ENCODE data around the gene RAP2C.

DNA sequence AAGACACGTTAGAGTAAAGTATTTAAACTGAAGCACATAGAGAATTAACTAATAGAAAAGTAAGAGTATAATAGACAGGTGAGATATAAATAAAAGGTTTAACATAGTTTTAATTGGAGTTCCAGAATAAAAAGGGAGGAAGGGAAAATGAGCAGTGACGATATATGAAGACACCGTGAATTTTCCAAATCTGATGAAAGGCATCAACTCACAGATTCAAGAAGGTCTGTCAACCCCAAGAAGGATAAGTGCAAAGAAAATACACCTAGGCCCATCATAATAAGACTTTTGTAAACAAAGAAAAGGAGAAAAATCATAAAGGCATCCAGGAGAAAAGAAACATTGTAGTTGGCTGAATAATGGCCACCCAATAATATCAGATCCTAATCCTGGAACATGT is 43.9 kb upstream of the RAP2C start:
- TF ChIP-seq, protein P1, sequence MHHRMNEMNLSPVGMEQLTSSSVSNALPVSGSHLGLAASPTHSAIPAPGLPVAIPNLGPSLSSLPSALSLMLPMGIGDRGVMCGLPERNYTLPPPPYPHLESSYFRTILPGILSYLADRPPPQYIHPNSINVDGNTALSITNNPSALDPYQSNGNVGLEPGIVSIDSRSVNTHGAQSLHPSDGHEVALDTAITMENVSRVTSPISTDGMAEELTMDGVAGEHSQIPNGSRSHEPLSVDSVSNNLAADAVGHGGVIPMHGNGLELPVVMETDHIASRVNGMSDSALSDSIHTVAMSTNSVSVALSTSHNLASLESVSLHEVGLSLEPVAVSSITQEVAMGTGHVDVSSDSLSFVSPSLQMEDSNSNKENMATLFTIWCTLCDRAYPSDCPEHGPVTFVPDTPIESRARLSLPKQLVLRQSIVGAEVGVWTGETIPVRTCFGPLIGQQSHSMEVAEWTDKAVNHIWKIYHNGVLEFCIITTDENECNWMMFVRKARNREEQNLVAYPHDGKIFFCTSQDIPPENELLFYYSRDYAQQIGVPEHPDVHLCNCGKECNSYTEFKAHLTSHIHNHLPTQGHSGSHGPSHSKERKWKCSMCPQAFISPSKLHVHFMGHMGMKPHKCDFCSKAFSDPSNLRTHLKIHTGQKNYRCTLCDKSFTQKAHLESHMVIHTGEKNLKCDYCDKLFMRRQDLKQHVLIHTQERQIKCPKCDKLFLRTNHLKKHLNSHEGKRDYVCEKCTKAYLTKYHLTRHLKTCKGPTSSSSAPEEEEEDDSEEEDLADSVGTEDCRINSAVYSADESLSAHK (tag by site-specific recombination; IDR thresholded peaks at IDR 0.05), result no peak
- TF ChIP-seq, protein P2, sequence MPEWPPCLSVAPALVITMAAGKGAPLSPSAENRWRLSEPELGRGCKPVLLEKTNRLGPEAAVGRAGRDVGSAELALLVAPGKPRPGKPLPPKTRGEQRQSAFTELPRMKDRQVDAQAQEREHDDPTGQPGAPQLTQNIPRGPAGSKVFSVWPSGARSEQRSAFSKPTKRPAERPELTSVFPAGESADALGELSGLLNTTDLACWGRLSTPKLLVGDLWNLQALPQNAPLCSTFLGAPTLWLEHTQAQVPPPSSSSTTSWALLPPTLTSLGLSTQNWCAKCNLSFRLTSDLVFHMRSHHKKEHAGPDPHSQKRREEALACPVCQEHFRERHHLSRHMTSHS (tag by site-specific recombination; IDR thresholded peaks at IDR 0.05), result no peak
- TF ChIP-seq ZNF24 (tag by site-specific recombination; IDR thresholded peaks at IDR 0.05) (no peak), SCRT1 (tag by site-specific recombination; IDR thresholded peaks at IDR 0.05; ENCODE audit: borderline replicate concordance) (no peak), ZNF629 (tag by site-specific recombination; IDR thresholded peaks at IDR 0.05) (no peak), ZBTB1 (tag by site-specific recombination; IDR thresholded peaks at IDR 0.05) (no peak), REPIN1 (tag by site-specific recombination; IDR thresholded peaks at IDR 0.05; ENCODE audit: low read depth) (no peak), ZNF112 (tag by site-specific recombination; IDR thresholded peaks at IDR 0.05) (no peak), ZNF707 (tag by site-specific recombination; IDR thresholded peaks at IDR 0.05) (no peak)
- TF ChIP-seq, protein P3, sequence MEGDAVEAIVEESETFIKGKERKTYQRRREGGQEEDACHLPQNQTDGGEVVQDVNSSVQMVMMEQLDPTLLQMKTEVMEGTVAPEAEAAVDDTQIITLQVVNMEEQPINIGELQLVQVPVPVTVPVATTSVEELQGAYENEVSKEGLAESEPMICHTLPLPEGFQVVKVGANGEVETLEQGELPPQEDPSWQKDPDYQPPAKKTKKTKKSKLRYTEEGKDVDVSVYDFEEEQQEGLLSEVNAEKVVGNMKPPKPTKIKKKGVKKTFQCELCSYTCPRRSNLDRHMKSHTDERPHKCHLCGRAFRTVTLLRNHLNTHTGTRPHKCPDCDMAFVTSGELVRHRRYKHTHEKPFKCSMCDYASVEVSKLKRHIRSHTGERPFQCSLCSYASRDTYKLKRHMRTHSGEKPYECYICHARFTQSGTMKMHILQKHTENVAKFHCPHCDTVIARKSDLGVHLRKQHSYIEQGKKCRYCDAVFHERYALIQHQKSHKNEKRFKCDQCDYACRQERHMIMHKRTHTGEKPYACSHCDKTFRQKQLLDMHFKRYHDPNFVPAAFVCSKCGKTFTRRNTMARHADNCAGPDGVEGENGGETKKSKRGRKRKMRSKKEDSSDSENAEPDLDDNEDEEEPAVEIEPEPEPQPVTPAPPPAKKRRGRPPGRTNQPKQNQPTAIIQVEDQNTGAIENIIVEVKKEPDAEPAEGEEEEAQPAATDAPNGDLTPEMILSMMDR (tag by site-specific recombination; IDR thresholded peaks at IDR 0.05), result no peak
- TF ChIP-seq, protein P4, sequence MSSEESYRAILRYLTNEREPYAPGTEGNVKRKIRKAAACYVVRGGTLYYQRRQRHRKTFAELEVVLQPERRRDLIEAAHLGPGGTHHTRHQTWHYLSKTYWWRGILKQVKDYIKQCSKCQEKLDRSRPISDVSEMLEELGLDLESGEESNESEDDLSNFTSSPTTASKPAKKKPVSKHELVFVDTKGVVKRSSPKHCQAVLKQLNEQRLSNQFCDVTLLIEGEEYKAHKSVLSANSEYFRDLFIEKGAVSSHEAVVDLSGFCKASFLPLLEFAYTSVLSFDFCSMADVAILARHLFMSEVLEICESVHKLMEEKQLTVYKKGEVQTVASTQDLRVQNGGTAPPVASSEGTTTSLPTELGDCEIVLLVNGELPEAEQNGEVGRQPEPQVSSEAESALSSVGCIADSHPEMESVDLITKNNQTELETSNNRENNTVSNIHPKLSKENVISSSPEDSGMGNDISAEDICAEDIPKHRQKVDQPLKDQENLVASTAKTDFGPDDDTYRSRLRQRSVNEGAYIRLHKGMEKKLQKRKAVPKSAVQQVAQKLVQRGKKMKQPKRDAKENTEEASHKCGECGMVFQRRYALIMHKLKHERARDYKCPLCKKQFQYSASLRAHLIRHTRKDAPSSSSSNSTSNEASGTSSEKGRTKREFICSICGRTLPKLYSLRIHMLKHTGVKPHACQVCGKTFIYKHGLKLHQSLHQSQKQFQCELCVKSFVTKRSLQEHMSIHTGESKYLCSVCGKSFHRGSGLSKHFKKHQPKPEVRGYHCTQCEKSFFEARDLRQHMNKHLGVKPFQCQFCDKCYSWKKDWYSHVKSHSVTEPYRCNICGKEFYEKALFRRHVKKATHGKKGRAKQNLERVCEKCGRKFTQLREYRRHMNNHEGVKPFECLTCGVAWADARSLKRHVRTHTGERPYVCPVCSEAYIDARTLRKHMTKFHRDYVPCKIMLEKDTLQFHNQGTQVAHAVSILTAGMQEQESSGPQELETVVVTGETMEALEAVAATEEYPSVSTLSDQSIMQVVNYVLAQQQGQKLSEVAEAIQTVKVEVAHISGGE (tag by site-specific recombination; conservative IDR thresholded peaks at IDR 0.05; ENCODE audit: low read depth), result no peak
- TF ChIP-seq, protein P5, sequence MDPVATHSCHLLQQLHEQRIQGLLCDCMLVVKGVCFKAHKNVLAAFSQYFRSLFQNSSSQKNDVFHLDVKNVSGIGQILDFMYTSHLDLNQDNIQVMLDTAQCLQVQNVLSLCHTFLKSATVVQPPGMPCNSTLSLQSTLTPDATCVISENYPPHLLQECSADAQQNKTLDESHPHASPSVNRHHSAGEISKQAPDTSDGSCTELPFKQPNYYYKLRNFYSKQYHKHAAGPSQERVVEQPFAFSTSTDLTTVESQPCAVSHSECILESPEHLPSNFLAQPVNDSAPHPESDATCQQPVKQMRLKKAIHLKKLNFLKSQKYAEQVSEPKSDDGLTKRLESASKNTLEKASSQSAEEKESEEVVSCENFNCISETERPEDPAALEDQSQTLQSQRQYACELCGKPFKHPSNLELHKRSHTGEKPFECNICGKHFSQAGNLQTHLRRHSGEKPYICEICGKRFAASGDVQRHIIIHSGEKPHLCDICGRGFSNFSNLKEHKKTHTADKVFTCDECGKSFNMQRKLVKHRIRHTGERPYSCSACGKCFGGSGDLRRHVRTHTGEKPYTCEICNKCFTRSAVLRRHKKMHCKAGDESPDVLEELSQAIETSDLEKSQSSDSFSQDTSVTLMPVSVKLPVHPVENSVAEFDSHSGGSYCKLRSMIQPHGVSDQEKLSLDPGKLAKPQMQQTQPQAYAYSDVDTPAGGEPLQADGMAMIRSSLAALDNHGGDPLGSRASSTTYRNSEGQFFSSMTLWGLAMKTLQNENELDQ (tag by site-specific recombination; IDR thresholded peaks at IDR 0.05; ENCODE audit: low read depth), result no peak

Measured in HEK293 (cell line).